Measurements from ENCODE around the gene SELENOP.

DNA sequence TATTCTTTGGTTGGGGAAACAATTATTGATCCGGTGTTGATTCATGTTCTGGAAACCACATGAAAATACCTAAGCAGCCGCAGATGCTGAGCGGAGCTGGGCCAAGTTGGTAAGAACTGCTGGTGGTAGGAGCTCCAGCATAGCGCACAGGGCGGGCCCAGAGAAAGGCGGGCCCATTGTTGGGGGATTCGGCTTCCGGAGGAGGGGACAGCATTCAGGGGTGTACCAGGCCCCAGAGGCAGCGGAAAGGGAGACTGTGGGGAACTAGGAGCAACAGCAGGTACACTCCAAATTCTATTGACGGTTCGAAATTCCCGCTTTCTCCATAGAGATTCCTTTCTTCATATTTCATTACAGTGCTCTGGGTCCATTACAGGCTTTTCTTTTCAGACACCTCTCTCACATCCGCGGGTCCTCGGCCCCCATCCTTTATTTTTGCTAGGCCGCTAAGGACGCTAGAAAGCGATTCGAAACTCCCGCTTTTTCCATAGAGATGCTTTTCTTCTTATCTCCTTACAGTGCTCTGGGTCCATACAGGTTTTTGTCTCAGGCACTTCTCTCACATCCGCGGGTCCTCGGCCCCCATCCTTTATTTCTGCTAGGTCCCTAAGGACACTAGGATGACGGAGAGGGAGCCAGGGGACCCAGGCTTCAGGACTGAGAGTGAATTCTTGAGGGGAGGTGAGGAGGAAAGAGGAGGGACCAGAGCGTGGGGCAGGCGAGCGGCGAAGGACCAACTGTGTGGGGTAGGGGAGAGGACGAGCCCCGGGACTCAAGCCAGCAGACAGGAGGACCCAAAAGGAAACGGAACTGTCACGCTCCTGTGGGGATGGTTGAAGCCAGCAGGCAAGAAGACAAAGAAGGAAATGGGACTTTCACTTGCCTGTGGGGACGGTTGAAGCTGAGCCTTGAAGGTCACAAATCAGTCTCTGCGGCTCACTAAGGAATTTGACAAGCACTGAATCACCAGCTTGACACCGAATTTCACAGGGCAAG, 54.8 kb downstream of the SELENOP start, which contains the start of gene CCDC152:
- TF ChIP-seq POLR2A (IDR thresholded peaks at IDR 0.05; ENCODE audit: low read depth, low read length) = peak; percentile 45; the same call in 1 of the 2 replicates
- TF ChIP-seq POLR2AphosphoS5 (IDR thresholded peaks at IDR 0.05; ENCODE audit: low read depth, low read length) = peak; percentile 45; the same call in 1 of the 2 replicates
- TF ChIP-seq TAF1 (IDR thresholded peaks at IDR 0.05; ENCODE audit: low read depth, low read length) = peak; percentile 54; the same call in 1 of the 2 replicates
- no peak for TF ChIP-seq POU2F2 (IDR thresholded peaks at IDR 0.05; ENCODE audit: low read depth, low read length)
- TF ChIP-seq SPI1 (IDR thresholded peaks at IDR 0.05; ENCODE audit: low read depth, low read length) = peak; percentile 73
